Progenitor cell of endocrine pancreas (in vitro differentiated cells): ENCODE results near the gene WDR59. TPM values are rescaled to one million over a fixed set of nuclear protein-coding genes. Genes with fewer than 3 reads are reported as not detected.

Source experiments
- DNase-seq: peaks from one replicate; pipeline ENCODE4 v3.0.0; 2021; ENCODE audit warnings: low spot score; ENCODE audit not compliant: unreplicated experiment
- H3K27ac Mint-ChIP-seq: 2 replicates; pipeline ENCODE4 v1.8.0; 2021; ENCODE audit warnings: mild to moderate bottlenecking, moderate library complexity, mixed read lengths
- H3K27me3 Mint-ChIP-seq: 2 replicates; pipeline ENCODE4 v1.8.0; 2021; ENCODE audit warnings: mixed read lengths
- H3K36me3 Mint-ChIP-seq: 2 replicates; pipeline ENCODE4 v1.8.0; 2022; ENCODE audit warnings: mixed read lengths; ENCODE audit not compliant: insufficient read depth
- H3K4me1 Mint-ChIP-seq: 2 replicates; pipeline ENCODE4 v1.8.0; 2021; ENCODE audit warnings: low read depth, mixed read lengths
- H3K4me3 Mint-ChIP-seq: 2 replicates; pipeline ENCODE4 v1.8.0; 2021; ENCODE audit warnings: low read depth, mild to moderate bottlenecking, moderate library complexity, mixed read lengths
- H3K9me3 Mint-ChIP-seq: 2 replicates; pipeline ENCODE4 v1.8.0; 2021; ENCODE audit warnings: low read depth, mixed read lengths
- CTCF ChIP-seq: fragments of 200-600 bp; sonication (generic); IDR thresholded peaks from one replicate; pipeline ENCODE4 v1.5.0; 2021; ENCODE audit warnings: antibody characterized with exemption, mild to moderate bottlenecking; ENCODE audit not compliant: unreplicated experiment
- total RNA-seq: library from RNA; stranded (reverse); gene quantifications from 2 replicates; pipeline ENCODE4 v1.2.1, GENCODE V29; 2021

The WDR59 gene
- total RNA-seq, 1 donor from 2014 or later, result 154 TPM

DNA sequence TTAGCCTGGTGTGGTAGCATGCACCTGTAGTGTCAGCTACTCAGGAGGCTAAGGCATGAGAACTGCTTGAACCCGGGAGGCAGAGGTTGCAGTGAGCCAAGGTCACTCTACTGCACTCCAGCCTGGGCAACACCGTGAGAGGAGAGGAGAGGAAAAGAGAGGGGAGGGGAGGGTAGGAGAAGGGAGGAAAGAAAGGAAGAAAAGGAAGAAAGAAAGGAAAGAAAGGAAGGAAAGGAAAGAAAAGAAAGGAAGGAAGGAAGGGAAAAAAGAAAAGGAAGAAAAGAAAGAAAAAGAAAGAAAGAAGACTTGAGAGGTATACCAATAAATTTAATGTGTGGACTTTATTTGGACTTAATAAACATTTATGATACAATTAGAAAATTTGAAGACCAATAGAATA, 143.5 kb downstream of the WDR59 start:
- Mint-ChIP-seq H3K36me3 (no peaks in the 10 kb centered on the region), H3K27ac (no peak overlapping the region), H3K4me3 (no peak overlapping the region), H3K27me3 (no peaks in the 10 kb centered on the region), H3K4me1 (peaks cover 3% of the 10 kb centered on the region), H3K9me3 (no peaks in the 10 kb centered on the region)
- no peak for DNase-seq
- TF ChIP-seq CTCF, result no peak

- no peak for DNase-seq
- no peak for TF ChIP-seq CTCF
- Mint-ChIP-seq H3K4me3 (no peak overlapping the region), H3K27me3 (no peaks in the 10 kb centered on the region), H3K4me1 (peaks cover 1% of the 10 kb centered on the region), H3K36me3 (no peaks in the 10 kb centered on the region), H3K9me3 (no peaks in the 10 kb centered on the region), H3K27ac (no peak overlapping the region)
These were observed 147.9 kb downstream of the WDR59 start for GRCh38 chr16:74837056-74837455.

DNA sequence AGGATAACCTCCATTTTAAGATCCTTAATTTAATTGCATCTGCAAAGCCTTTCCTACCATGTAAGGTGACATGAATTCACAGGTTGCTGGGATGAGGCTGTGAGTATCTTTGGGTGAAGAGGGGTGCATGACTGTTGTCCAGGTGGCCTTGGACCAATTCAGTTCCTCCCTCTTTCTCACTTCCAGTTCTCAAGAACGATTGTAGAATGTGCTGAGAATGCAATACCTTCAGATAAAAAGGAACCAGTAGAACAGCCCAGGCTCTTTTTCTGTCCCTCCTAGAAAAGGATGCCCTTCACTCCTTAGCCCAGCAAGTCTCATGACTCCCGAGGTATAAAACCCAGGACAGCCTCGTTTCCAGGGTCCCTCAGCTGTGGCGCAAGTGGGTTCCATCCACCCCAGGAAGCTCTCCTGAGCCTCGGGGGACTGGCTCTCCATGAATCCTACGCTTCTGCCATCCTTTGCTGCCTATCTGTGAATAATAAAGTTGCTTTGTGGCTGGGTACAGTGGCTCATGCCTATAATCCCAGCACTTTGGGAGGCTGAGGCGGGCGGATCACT, 148.7 kb downstream of the WDR59 start:
- no peaks in the 10 kb centered on the region for H3K36me3 Mint-ChIP-seq
- no peak overlapping the region for H3K4me3 Mint-ChIP-seq
- DNase-seq, result no peak
- no peak for TF ChIP-seq CTCF
- H3K27me3 Mint-ChIP-seq, result no peaks in the 10 kb centered on the region
- no peak overlapping the region for H3K27ac Mint-ChIP-seq
- H3K4me1 Mint-ChIP-seq, result peaks cover 1% of the 10 kb centered on the region
- no peaks in the 10 kb centered on the region for H3K9me3 Mint-ChIP-seq

DNA sequence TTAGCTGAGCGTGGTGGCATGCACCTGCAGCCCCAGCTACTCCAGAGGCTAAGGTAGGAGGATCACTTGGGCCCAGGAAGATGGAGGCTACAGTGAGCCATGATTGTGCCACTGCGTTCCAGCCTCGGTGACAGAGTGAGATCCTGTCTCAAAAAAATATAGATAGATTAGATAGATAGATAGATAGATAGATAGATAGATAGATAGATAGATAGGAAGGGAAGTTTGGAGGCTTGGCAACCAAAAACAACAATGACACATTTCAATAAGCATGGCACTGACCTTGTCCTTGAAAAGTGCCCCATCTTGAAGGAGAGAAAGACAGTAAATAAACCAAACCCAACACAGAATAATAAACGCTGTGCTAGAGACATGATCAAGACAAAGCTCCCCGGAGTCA, 152.7 kb downstream of the WDR59 start:
- peaks cover 15% of the 10 kb centered on the region for H3K9me3 Mint-ChIP-seq
- no peak overlapping the region for H3K4me3 Mint-ChIP-seq
- H3K27me3 Mint-ChIP-seq, result no peaks in the 10 kb centered on the region
- DNase-seq, result no peak
- peaks cover 1% of the 10 kb centered on the region for H3K36me3 Mint-ChIP-seq
- H3K4me1 Mint-ChIP-seq, result no peaks in the 10 kb centered on the region
- TF ChIP-seq CTCF, result no peak
- no peak overlapping the region for H3K27ac Mint-ChIP-seq

GRCh38 chr16:74831467-74831866, 153.5 kb downstream of the WDR59 start:
- Mint-ChIP-seq H3K27ac (no peak overlapping the region), H3K4me1 (peaks cover 2% of the 10 kb centered on the region), H3K27me3 (no peaks in the 10 kb centered on the region), H3K9me3 (peaks cover 15% of the 10 kb centered on the region), H3K36me3 (peaks cover 1% of the 10 kb centered on the region), H3K4me3 (no peak overlapping the region)
- TF ChIP-seq CTCF, result no peak
- DNase-seq, result no peak
